Dermis microvascular lymphatic vessel endothelial cell (primary cell): Measurements from ENCODE around the gene C2orf92. TPM values are rescaled to one million over a fixed set of nuclear protein-coding genes. Genes with fewer than 3 reads are reported as not detected.

ENCODE experiments used
- DNase-seq, 2 donors: peaks; one replicate each; pipeline versions ENCODE4 v3.0.0 to v3.0.0-alpha.2; 2010; ENCODE audit warnings: low read depth in 2 of 2
- total RNA-seq: library from RNA; depleted of rRNA; stranded (reverse); fragments of >200 nt; gene quantifications from 2 replicates; pipeline ENCODE4 v1.2.1, GENCODE V29; 2014

C2orf92 gene
- total RNA-seq, 1 donor from 2014 or later = 1.5 TPM

- no peak for DNase-seq
Observed at GRCh38 chr2:97743913-97744312, 74.4 kb downstream of the C2orf92 start.

- no peak for DNase-seq
Observed at GRCh38 chr2:97745474-97746174, 76.1 kb downstream of the C2orf92 start.

GRCh38 chr2:97747285-97747684, 77.8 kb downstream of the C2orf92 start:
- no peak for DNase-seq

- no peak for DNase-seq
Observed at GRCh38 chr2:97747716-97748115, 78.2 kb downstream of the C2orf92 start.

GRCh38 chr2:97749581-97749980, 80.1 kb downstream of the C2orf92 start:
- DNase-seq = no peak

GRCh38 chr2:97750017-97750416, 80.5 kb downstream of the C2orf92 start:
- no peak for DNase-seq

GRCh38 chr2:97751752-97752151, 82.2 kb downstream of the C2orf92 start:
- DNase-seq = peak in 1 of 2 donors; percentile 19

Other genes starting within 250 kb of the C2orf92 start
- 40.0 and 45.3 TPM in 2 replicates for gene ANKRD36B, start 79.8 kb upstream of the C2orf92 start, total RNA-seq
- 320 and 449 TPM in 2 replicates for gene COX5B, start 23.7 kb upstream of the C2orf92 start, total RNA-seq
- 62.0 and 80.9 TPM in 2 replicates for gene ACTR1B, start 5.7 kb upstream of the C2orf92 start, total RNA-seq
- 0.13 TPM in 2 replicates for gene ZAP70, start 43.9 kb downstream of the C2orf92 start, total RNA-seq